Glutamatergic neuron (in vitro differentiated cells): Measurements from ENCODE around the gene SUGCT. TPM values are rescaled to one million over a fixed set of nuclear protein-coding genes. Genes with fewer than 3 reads are reported as not detected.

ENCODE experiments used
- DNase-seq: peaks from one replicate; pipeline ENCODE4 v3.0.0; 2022
- H3K27ac Mint-ChIP-seq: one replicate; pipeline ENCODE4 v1.8.0; 2020; ENCODE audit warnings: mild to moderate bottlenecking, mixed read lengths, inconsistent platforms; ENCODE audit not compliant: unreplicated experiment
- H3K27me3 Mint-ChIP-seq: one replicate; pipeline ENCODE4 v1.8.0; 2020; ENCODE audit warnings: mild to moderate bottlenecking, moderate library complexity, mixed read lengths, inconsistent platforms; ENCODE audit not compliant: unreplicated experiment
- H3K36me3 Mint-ChIP-seq: one replicate; pipeline ENCODE4 v1.8.0; 2020; ENCODE audit warnings: mild to moderate bottlenecking, mixed read lengths, inconsistent platforms; ENCODE audit not compliant: unreplicated experiment
- H3K4me1 Mint-ChIP-seq: one replicate; pipeline ENCODE4 v1.8.0; 2020; ENCODE audit warnings: mild to moderate bottlenecking, low read depth, mixed read lengths, inconsistent platforms; ENCODE audit not compliant: unreplicated experiment
- H3K4me3 Mint-ChIP-seq: one replicate; pipeline ENCODE4 v1.8.0; 2020; ENCODE audit warnings: mild to moderate bottlenecking, mixed read lengths, inconsistent platforms; ENCODE audit not compliant: unreplicated experiment
- H3K9me3 Mint-ChIP-seq: one replicate; pipeline ENCODE4 v1.8.0; 2020; ENCODE audit warnings: mild to moderate bottlenecking, moderate library complexity, mixed read lengths, inconsistent platforms; ENCODE audit not compliant: unreplicated experiment
- CTCF ChIP-seq: fragments of 200-600 bp; sonication (generic); IDR thresholded peaks from one replicate; pipeline ENCODE4 v1.5.0; 2021; ENCODE audit not compliant: partially characterized antibody, unreplicated experiment
- total RNA-seq: library from RNA; stranded (reverse); fragmentation: NEBNext Ultra II Directional; extraction: Animal tissue kit (Norgen Biotek cat#: 25700); gene quantifications from one replicate; pipeline ENCODE4 v1.2.1, GENCODE V29; 2021; ENCODE audit not compliant: unreplicated experiment

The SUGCT gene
- total RNA-seq, 1 donor from 2014 or later = 1.2 TPM

GRCh38 chr7:40772096-40772495, 637.3 kb downstream of the SUGCT start:
- no peak for DNase-seq
- H3K27me3 Mint-ChIP-seq = no peaks in the 10 kb centered on the region
- no peaks in the 10 kb centered on the region for H3K9me3 Mint-ChIP-seq
- no peak overlapping the region for H3K4me3 Mint-ChIP-seq
- no peaks in the 10 kb centered on the region for H3K4me1 Mint-ChIP-seq
- H3K27ac Mint-ChIP-seq = no peak overlapping the region
- no peaks in the 10 kb centered on the region for H3K36me3 Mint-ChIP-seq
- no peak for TF ChIP-seq CTCF

GRCh38 chr7:40773656-40774055, 638.9 kb downstream of the SUGCT start:
- Mint-ChIP-seq H3K4me3 (no peak overlapping the region), H3K9me3 (peaks cover 2% of the 10 kb centered on the region), H3K36me3 (no peaks in the 10 kb centered on the region), H3K4me1 (no peaks in the 10 kb centered on the region), H3K27ac (no peak overlapping the region), H3K27me3 (no peaks in the 10 kb centered on the region)
- no peak for DNase-seq
- TF ChIP-seq CTCF = no peak

- TF ChIP-seq CTCF = no peak
- no peak overlapping the region for H3K27ac Mint-ChIP-seq
- H3K36me3 Mint-ChIP-seq = no peaks in the 10 kb centered on the region
Observed at GRCh38 chr7:40775877-40776276, 641.1 kb downstream of the SUGCT start.

GRCh38 chr7:40777730-40778312, 643.0 kb downstream of the SUGCT start:
- Mint-ChIP-seq H3K36me3 (no peaks in the 10 kb centered on the region), H3K27me3 (no peaks in the 10 kb centered on the region), H3K9me3 (peaks cover 2% of the 10 kb centered on the region), H3K27ac (no peak overlapping the region), H3K4me3 (no peak overlapping the region), H3K4me1 (no peaks in the 10 kb centered on the region)
- no peak for TF ChIP-seq CTCF
- no peak for DNase-seq

More at GRCh38 chr7:40775877-40776276, 641.1 kb downstream of the SUGCT start:
- Mint-ChIP-seq H3K9me3 (peaks cover 2% of the 10 kb centered on the region), H3K4me1 (no peaks in the 10 kb centered on the region), H3K4me3 (no peak overlapping the region), H3K27me3 (no peaks in the 10 kb centered on the region)
- no peak for DNase-seq

GRCh38 chr7:40780460-40780859, 645.7 kb downstream of the SUGCT start:
- TF ChIP-seq CTCF = no peak
- DNase-seq = no peak
- H3K36me3 Mint-ChIP-seq = no peaks in the 10 kb centered on the region
- no peaks in the 10 kb centered on the region for H3K4me1 Mint-ChIP-seq
- H3K9me3 Mint-ChIP-seq = peaks cover 2% of the 10 kb centered on the region
- no peak overlapping the region for H3K4me3 Mint-ChIP-seq
- H3K27me3 Mint-ChIP-seq = no peaks in the 10 kb centered on the region
- no peak overlapping the region for H3K27ac Mint-ChIP-seq
